Measurements from ENCODE around the gene MNS1.
A peak's percentile ranks its signal among the peaks of the same experiment; 100 is the strongest.
"Not testable (repeated sequence)": the region's sequence is repeated elsewhere in the genome, so short reads cannot be mapped to it uniquely, and the experiment has no call there.

The MNS1 gene

GRCh38 chr15:56491110-56491722 is 26.3 kb upstream of the MNS1 start:
- no peak overlapping the region for H3K4me3 ChIP-seq (ENCODE audit: low read length)
- TF ChIP-seq, protein P1, sequence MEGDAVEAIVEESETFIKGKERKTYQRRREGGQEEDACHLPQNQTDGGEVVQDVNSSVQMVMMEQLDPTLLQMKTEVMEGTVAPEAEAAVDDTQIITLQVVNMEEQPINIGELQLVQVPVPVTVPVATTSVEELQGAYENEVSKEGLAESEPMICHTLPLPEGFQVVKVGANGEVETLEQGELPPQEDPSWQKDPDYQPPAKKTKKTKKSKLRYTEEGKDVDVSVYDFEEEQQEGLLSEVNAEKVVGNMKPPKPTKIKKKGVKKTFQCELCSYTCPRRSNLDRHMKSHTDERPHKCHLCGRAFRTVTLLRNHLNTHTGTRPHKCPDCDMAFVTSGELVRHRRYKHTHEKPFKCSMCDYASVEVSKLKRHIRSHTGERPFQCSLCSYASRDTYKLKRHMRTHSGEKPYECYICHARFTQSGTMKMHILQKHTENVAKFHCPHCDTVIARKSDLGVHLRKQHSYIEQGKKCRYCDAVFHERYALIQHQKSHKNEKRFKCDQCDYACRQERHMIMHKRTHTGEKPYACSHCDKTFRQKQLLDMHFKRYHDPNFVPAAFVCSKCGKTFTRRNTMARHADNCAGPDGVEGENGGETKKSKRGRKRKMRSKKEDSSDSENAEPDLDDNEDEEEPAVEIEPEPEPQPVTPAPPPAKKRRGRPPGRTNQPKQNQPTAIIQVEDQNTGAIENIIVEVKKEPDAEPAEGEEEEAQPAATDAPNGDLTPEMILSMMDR (IDR thresholded peaks at IDR 0.05; ENCODE audit: insufficient read depth, low read depth, low read length, missing control alignments) = peak; percentile 97
- DNase-seq (ENCODE audit: low read depth) = peak; percentile 84

- TF ChIP-seq, protein P1 (IDR thresholded peaks at IDR 0.05; ENCODE audit: insufficient read depth, low read depth, low read length, missing control alignments) = no peak
- no peak overlapping the region for H3K4me3 ChIP-seq (ENCODE audit: low read length)
- DNase-seq (ENCODE audit: low read depth) = no peak
These were observed 25.5 kb upstream of the MNS1 start for GRCh38 chr15:56490461-56490860.

DNA sequence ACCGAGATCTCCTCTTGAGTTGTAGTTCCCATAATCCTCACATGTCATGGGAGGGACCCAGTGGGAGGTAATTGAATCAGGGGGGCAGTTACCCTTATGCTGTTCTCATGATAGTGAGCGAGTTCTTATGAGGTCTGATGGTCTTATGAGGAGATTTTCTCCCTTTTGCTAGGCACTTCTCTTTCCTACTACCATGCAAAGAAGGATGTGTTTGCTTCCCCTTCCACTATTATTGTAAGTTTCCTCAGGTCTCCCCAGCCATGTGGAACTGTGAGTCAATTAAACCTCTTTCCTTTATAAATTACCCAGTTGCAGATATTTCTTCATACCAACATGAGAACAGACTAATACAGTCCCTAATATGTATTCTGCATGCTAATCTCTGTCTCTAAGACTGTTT is 21.3 kb upstream of the MNS1 start:
- not testable (repeated sequence) for H3K4me3 ChIP-seq (ENCODE audit: low read length); DNase-seq (ENCODE audit: low read depth)

GRCh38 chr15:56485426-56485825 is 20.5 kb upstream of the MNS1 start:
- DNase-seq (ENCODE audit: low read depth) = not testable (repeated sequence)

DNA sequence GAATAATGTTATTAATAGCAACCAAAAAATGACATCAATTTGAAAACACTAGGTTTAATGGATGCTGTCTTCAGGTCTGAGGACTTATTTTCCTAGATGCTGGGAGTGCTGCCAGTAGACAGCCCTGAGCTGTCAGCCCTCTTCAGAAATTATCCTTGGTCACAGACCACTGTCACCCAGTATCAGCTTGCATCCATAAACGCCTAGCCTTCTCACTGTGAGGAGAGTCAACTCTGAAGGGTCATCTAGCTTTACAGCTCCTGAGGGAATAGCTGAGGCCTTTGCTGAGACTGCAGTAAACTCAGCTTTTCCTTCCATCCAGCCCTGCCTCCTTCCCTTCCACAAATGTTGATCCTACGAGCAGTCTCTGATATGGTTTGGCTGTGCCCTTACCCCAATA is 19.4 kb upstream of the MNS1 start:
- no peak for DNase-seq (ENCODE audit: low read depth)
- no peak overlapping the region for H3K4me3 ChIP-seq (ENCODE audit: low read length)
- TF ChIP-seq, protein P1 (IDR thresholded peaks at IDR 0.05; ENCODE audit: insufficient read depth, low read depth, low read length, missing control alignments) = no peak

More at GRCh38 chr15:56485426-56485825, 20.5 kb upstream of the MNS1 start:
- not testable (repeated sequence) for H3K4me3 ChIP-seq (ENCODE audit: low read length)

DNA sequence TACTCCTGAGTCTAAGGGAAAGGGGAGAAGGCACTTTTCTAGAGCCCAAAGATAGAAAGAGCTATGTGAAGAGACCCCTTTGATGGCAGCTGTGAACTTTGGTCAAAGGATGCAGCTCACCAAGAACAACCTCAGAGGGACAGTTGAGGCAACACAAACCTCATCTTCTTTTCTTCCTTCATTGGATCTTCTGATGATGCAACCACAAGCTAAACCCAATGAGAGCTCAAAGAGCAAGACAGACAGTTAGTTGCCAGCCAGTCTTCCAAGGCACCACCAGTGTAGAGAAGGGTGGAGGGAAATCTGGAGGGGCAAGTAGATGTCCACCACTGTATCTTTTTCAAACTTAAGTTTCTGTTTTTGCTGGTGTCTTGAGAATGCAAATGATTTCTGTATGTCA is 10.4 kb upstream of the MNS1 start:
- TF ChIP-seq, protein P1 (IDR thresholded peaks at IDR 0.05; ENCODE audit: insufficient read depth, low read depth, low read length, missing control alignments) = no peak

GRCh38 chr15:56473017-56473416 is 8.1 kb upstream of the MNS1 start:
- TF ChIP-seq, protein P1 (IDR thresholded peaks at IDR 0.05; ENCODE audit: insufficient read depth, low read depth, low read length, missing control alignments) = no peak
- DNase-seq (ENCODE audit: low read depth) = no peak
- no peak overlapping the region for H3K4me3 ChIP-seq (ENCODE audit: low read length)

More for the DNA sequence above, 10.4 kb upstream of the MNS1 start:
- no peak overlapping the region for H3K4me3 ChIP-seq (ENCODE audit: low read length)
- DNase-seq (ENCODE audit: low read depth) = no peak

DNA sequence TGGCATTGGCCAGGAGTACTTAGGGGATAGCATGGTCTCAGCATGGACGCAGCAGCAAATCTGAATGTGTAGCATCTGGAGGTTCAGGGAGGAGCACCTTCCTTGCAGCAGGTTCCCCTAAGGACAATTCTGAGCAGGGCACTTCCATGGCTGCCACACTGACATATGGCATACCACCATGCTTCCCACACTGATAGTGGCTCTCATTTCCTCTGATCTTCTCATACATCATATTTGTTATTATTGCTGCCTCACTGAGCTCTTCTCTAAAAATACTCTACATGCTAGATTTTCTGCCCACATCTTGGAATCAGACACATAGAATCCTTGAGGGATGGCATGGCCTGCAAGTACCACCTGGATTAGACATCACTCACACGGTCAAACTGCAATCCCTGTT is 7.3 kb upstream of the MNS1 start:
- H3K4me3 ChIP-seq (ENCODE audit: low read length) = no peak overlapping the region
- DNase-seq (ENCODE audit: low read depth) = no peak
- TF ChIP-seq, protein P1 (IDR thresholded peaks at IDR 0.05; ENCODE audit: insufficient read depth, low read depth, low read length, missing control alignments) = no peak

Measured in epithelial cell of esophagus (primary cell).